ENCODE measurements around the gene UNC13B. TPM values are rescaled to one million over a fixed set of nuclear protein-coding genes. Genes with fewer than 3 reads are reported as not detected.

Gene UNC13B
- total and polyA plus RNA-seq, 2 experiments from 2014 or later, result 8.7 to 52.1 TPM

DNA sequence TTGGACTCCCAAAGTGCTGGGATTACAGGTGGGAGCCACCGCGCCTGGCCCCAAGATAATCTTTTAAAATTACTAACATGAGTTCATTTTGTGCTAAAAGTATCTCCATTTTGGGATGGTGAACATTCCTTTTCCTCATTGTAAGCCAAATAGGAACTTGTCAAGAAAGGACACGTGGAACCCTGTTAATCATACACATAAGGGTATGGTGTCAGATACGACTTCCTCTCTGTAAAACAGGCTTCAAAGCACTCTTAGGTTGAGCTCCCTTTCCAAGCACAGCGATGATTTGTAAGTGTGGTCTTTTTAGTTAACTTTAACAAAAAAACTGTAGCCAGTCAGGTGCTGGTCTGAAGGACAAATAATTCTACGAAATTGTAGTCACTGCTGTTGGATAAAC, 132.7 kb downstream of the UNC13B start:
- H3K9me2 ChIP-seq (ENCODE audit: insufficient read depth), result no peaks in the 10 kb centered on the region
- H4K20me1 ChIP-seq (replicated peaks; ENCODE audit: insufficient read depth), result no peaks in the 10 kb centered on the region
- Mint-ChIP-seq H3K27me3 (ENCODE audit: insufficient read depth, low read depth, poor library complexity) (no peaks in the 10 kb centered on the region), H3K4me1 (no peaks in the 10 kb centered on the region), H3K27ac (no peak overlapping the region), H3K36me3 (ENCODE audit: low read depth) (no peaks in the 10 kb centered on the region), H3K4me3 (no peak overlapping the region), H3K9me3 (no peaks in the 10 kb centered on the region)
- no peaks in the 10 kb centered on the region for H3K4me1 ChIP-seq (ENCODE audit: insufficient read depth)
- no peak for DNase-seq (ENCODE audit: low spot score)
- TF ChIP-seq POLR2AphosphoS5 (IDR thresholded peaks at IDR 0.05; ENCODE audit: low read depth) (no peak), JUNB (IDR thresholded peaks at IDR 0.05; ENCODE audit: unreplicated experiment) (no peak), ZNF462 (CRISPR knock-in tag; IDR thresholded peaks at IDR 0.05) (no peak), NANOG (IDR thresholded peaks at IDR 0.05; ENCODE audit: borderline replicate concordance) (no peak), ZNF331 (CRISPR knock-in tag; IDR thresholded peaks at IDR 0.05; ENCODE audit: low read depth) (no peak)
- TF ChIP-seq, protein P1, sequence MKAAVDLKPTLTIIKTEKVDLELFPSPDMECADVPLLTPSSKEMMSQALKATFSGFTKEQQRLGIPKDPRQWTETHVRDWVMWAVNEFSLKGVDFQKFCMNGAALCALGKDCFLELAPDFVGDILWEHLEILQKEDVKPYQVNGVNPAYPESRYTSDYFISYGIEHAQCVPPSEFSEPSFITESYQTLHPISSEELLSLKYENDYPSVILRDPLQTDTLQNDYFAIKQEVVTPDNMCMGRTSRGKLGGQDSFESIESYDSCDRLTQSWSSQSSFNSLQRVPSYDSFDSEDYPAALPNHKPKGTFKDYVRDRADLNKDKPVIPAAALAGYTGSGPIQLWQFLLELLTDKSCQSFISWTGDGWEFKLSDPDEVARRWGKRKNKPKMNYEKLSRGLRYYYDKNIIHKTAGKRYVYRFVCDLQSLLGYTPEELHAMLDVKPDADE (IDR thresholded peaks at IDR 0.05), result no peak
- TF ChIP-seq, protein P2, sequence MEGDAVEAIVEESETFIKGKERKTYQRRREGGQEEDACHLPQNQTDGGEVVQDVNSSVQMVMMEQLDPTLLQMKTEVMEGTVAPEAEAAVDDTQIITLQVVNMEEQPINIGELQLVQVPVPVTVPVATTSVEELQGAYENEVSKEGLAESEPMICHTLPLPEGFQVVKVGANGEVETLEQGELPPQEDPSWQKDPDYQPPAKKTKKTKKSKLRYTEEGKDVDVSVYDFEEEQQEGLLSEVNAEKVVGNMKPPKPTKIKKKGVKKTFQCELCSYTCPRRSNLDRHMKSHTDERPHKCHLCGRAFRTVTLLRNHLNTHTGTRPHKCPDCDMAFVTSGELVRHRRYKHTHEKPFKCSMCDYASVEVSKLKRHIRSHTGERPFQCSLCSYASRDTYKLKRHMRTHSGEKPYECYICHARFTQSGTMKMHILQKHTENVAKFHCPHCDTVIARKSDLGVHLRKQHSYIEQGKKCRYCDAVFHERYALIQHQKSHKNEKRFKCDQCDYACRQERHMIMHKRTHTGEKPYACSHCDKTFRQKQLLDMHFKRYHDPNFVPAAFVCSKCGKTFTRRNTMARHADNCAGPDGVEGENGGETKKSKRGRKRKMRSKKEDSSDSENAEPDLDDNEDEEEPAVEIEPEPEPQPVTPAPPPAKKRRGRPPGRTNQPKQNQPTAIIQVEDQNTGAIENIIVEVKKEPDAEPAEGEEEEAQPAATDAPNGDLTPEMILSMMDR (conservative IDR thresholded peaks at IDR 0.05; ENCODE audit: low read depth in 2 of 2), result no peak
- no peaks in the 10 kb centered on the region for H3K36me3 ChIP-seq (ENCODE audit: insufficient read depth)
- no peak overlapping the region for H3K27ac ChIP-seq (ENCODE audit: low read depth)
- no peaks in the 10 kb centered on the region for H3K27me3 ChIP-seq (ENCODE audit: insufficient read depth)
- no peak overlapping the region for H3K4me3 ChIP-seq
- no peak overlapping the region for H3K4me2 ChIP-seq
- no peaks in the 10 kb centered on the region for H3F3A ChIP-seq (replicated peaks; ENCODE audit: low read depth)
- no peaks in the 10 kb centered on the region for H3K79me2 ChIP-seq (replicated peaks; ENCODE audit: insufficient read depth)
- no peak for ATAC-seq
- no peak overlapping the region for H2AFZ ChIP-seq
